ENCODE measurements around the gene SAMD3. TPM values are rescaled to one million over a fixed set of nuclear protein-coding genes. Genes with fewer than 3 reads are reported as not detected.

Gene SAMD3
- total and polyA plus RNA-seq, 2 of the 13 experiments (the other 11 are each of a cell fraction or from before 2014, with no cell fraction given) = not detected

GRCh38 chr6:130252527-130253237, 29.9 kb upstream of the SAMD3 start:
- FAIRE-seq (no peak), ATAC-seq (no peak), DNase-seq (ENCODE audit: low spot score) (no peak)
- Histone ChIP-seq H3K79me2 (ENCODE audit: insufficient read depth, low read length) (no peaks in the 10 kb centered on the region), H4K20me1 (ENCODE audit: insufficient read depth, low read length) (no peaks in the 10 kb centered on the region), H3K27ac (ENCODE audit: extremely low read length, insufficient read depth, low read length) (no peak overlapping the region), H3K36me3 (replicated peaks in 1 of 2; ENCODE audit: control insufficient read depth in 1 of 2, insufficient read depth in 2 of 2, low read length in 2 of 2) (no peaks in the 10 kb centered on the region), H3K9me3 (ENCODE audit: low read length) (no peaks in the 10 kb centered on the region), H3K4me2 (ENCODE audit: low read depth, low read length) (no peak overlapping the region), H2AFZ (ENCODE audit: low read length) (no peak overlapping the region), H3K9ac (ENCODE audit: insufficient read depth, low read depth, low read length) (no peak overlapping the region), H3K27me3 (ENCODE audit: control insufficient read depth in 1 of 2, insufficient read depth in 2 of 2, low read length in 2 of 2) (no peaks in the 10 kb centered on the region), H3K4me1 (ENCODE audit: insufficient read depth, low read length) (no peaks in the 10 kb centered on the region), H3K4me3 (replicated peaks in 1 of 3; ENCODE audit: insufficient read depth in 1 of 3, low read depth in 2 of 3, low read length in 3 of 3) (no peak overlapping the region)
- in situ Hi-C loops (cut with HindIII; ENCODE audit: extremely low pct_ligation_motif_present, low pct_unique_long_range_greater_than_20kb) = no loop called here
- BruUV-seq (replicated peaks) = no TSS peak
- intact Hi-C loops (cut with micrococcal nuclease; ENCODE audit: unreplicated experiment) = no loop called here
- CTCF ChIA-PET (ENCODE audit: low intra/inter-chr PET ratio, low total read pairs) = no interaction called here
- POLR2A ChIA-PET = no interaction called here
- WGBS (ENCODE audit: low lambda C conversion rate) = 15% methylated on average over 9 of the region's 9 CpGs
- TF ChIP-seq KDM1A (CRISPR knock-in tag; IDR thresholded peaks at IDR 0.05) = no peak
- TF ChIP-seq MYNN (CRISPR knock-in tag; IDR thresholded peaks at IDR 0.05; ENCODE audit: low read depth) = no peak
- no peak for TF ChIP-seq MED13 (CRISPR knock-in tag; IDR thresholded peaks at IDR 0.05)
- TF ChIP-seq HOXA5 (CRISPR knock-in tag; IDR thresholded peaks at IDR 0.05) = no peak
- TF ChIP-seq CEBPG (CRISPR knock-in tag; IDR thresholded peaks at IDR 0.05) = no peak
- TF ChIP-seq KDM5B (CRISPR knock-in tag; IDR thresholded peaks at IDR 0.05; ENCODE audit: borderline replicate concordance) = no peak
- TF ChIP-seq FIP1L1 (IDR thresholded peaks at IDR 0.05; ENCODE audit: borderline replicate concordance, insufficient read depth, low read depth, low read length) = no peak
- TF ChIP-seq ZNF331 (CRISPR knock-in tag; IDR thresholded peaks at IDR 0.05) = no peak
- TF ChIP-seq SRSF9 (IDR thresholded peaks at IDR 0.05; ENCODE audit: borderline replicate concordance, insufficient read depth, low read depth, low read length, poor library complexity, severe bottlenecking) = no peak
- TF ChIP-seq NFRKB (IDR thresholded peaks at IDR 0.05) = no peak
- TF ChIP-seq RORA (CRISPR knock-in tag; IDR thresholded peaks at IDR 0.05) = no peak
- TF ChIP-seq NFIB (CRISPR knock-in tag; IDR thresholded peaks at IDR 0.05; ENCODE audit: borderline replicate concordance) = no peak
- TF ChIP-seq ZNF569 (CRISPR knock-in tag; IDR thresholded peaks at IDR 0.05; ENCODE audit: borderline replicate concordance) = no peak
- no peak for TF ChIP-seq ZBTB49 (CRISPR knock-in tag; IDR thresholded peaks at IDR 0.05; ENCODE audit: borderline replicate concordance)
- TF ChIP-seq GMEB1 (CRISPR knock-in tag; IDR thresholded peaks at IDR 0.05; ENCODE audit: borderline replicate concordance) = no peak
- TF ChIP-seq ZBTB34 (CRISPR knock-in tag; IDR thresholded peaks at IDR 0.05) = no peak
- no peak for TF ChIP-seq ATF6 (CRISPR knock-in tag; conservative IDR thresholded peaks at IDR 0.05)
- no peak for TF ChIP-seq KLF9 (CRISPR knock-in tag; IDR thresholded peaks at IDR 0.05; ENCODE audit: low read depth)
